ENCODE data around the gene DOLK.
A peak's percentile ranks its signal among the peaks of the same experiment; 100 is the strongest.
"Not testable (repeated sequence)": the region's sequence is repeated elsewhere in the genome, so short reads cannot be mapped to it uniquely, and the experiment has no call there.

The DOLK gene

DNA sequence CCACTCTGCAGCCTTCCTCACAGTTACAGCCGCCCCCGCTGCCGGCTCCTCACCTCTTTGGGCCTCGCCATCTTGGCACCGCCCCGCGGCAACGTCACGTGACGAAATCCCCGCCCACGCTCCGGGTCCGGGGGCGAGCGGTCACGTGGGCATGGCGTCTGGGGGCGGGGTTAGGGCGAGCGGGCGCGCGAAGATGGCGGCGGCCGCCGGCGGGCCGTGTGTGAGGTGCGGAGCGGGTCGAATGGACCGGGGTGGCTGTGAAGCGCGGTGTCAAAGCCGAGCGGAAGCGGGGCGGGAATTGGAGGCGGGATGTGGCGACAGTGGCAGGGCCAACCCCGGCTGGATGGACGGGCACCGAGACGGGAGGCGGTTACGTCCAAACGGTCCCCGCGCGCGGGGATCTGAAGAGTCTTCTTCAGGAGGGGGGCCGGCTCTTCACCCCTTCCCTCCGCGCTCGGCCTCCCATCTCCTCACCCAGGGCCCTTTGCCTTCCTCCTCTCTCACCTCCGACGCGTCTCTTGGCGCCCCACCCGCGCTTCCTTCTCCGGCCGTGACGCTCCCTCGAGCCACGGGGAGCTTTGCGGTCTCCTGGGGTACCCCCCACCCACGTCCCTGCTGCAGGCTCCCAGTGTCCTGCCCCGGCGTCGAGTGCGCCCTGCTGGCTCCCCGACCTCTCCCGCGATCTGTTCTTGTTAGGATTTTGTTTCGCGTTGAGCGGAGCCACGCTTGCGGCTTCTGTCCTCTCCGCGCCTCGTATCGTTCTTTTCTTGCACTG is at the start of gene DOLK, which contains the start of gene NUP188:
Gene DOLK (minus strand): TSS at position 77 of the 775 bp plus-strand sequence. CDS start 300 bp downstream, outside the sequence.
Gene NUP188 (plus strand): TSS at position 173 of the 775 bp plus-strand sequence. CDS start 21 bp downstream, at position 194.
- H3K27ac Mint-ChIP-seq = peak within 1 kb of the TSS; percentile 92
- H3K27me3 Mint-ChIP-seq = no peaks in the 10 kb centered on the region
- no peaks in the 10 kb centered on the region for H3K9me3 Mint-ChIP-seq
- H3K4me3 Mint-ChIP-seq = peak within 1 kb of the TSS; percentile 90
- H3K4me1 Mint-ChIP-seq (ENCODE audit: low read depth) = peaks cover 34% of the 10 kb centered on the region
- H3K36me3 Mint-ChIP-seq (ENCODE audit: low read depth) = peaks cover 28% of the 10 kb centered on the region

GRCh38 chr9:128995791-128996190 is 48.4 kb upstream of the DOLK start:
- peaks cover 62% of the 10 kb centered on the region for H3K36me3 Mint-ChIP-seq (ENCODE audit: low read depth)
- no peaks in the 10 kb centered on the region for H3K27me3 Mint-ChIP-seq
- H3K9me3 Mint-ChIP-seq = no peaks in the 10 kb centered on the region
- H3K27ac Mint-ChIP-seq = no peak overlapping the region
- no peak overlapping the region for H3K4me3 Mint-ChIP-seq
- H3K4me1 Mint-ChIP-seq (ENCODE audit: low read depth) = no peaks in the 10 kb centered on the region

DNA sequence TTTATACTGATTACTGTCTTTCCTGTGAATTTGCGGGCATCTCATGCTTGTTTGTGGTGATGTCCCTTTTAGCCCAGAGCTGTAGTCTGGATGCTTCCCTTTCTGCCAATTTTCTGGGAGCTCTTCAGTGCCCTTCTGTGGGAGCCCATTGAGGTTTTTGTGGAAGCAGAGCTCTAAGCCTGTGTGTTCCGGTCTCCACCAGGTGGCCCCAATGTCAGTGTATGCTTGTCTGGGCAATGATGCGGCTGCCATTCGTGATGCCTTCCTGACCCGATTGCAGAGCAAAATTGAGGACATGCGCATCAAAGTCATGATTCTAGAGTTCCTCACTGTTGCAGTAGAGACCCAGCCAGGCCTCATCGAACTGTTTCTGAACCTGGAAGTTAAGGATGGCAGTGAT is 45.6 kb upstream of the DOLK start:
- Mint-ChIP-seq H3K9me3 (no peaks in the 10 kb centered on the region), H3K27ac (no peak overlapping the region), H3K4me3 (no peak overlapping the region), H3K27me3 (no peaks in the 10 kb centered on the region), H3K36me3 (ENCODE audit: low read depth) (peaks cover 65% of the 10 kb centered on the region), H3K4me1 (ENCODE audit: low read depth) (no peaks in the 10 kb centered on the region)

GRCh38 chr9:128987805-128988204 is 40.4 kb upstream of the DOLK start:
- Mint-ChIP-seq H3K36me3 (ENCODE audit: low read depth) (peaks cover 62% of the 10 kb centered on the region), H3K4me1 (ENCODE audit: low read depth) (no peaks in the 10 kb centered on the region), H3K27me3 (no peaks in the 10 kb centered on the region), H3K9me3 (no peaks in the 10 kb centered on the region), H3K27ac (no peak overlapping the region), H3K4me3 (no peak overlapping the region)

- no peaks in the 10 kb centered on the region for H3K4me1 Mint-ChIP-seq (ENCODE audit: low read depth)
- no peaks in the 10 kb centered on the region for H3K9me3 Mint-ChIP-seq
- no peaks in the 10 kb centered on the region for H3K27me3 Mint-ChIP-seq
- peaks cover 64% of the 10 kb centered on the region for H3K36me3 Mint-ChIP-seq (ENCODE audit: low read depth)
- no peak overlapping the region for H3K27ac Mint-ChIP-seq
- H3K4me3 Mint-ChIP-seq = no peak overlapping the region
Measured at GRCh38 chr9:128986671-128987070, 39.3 kb upstream of the DOLK start.

GRCh38 chr9:128983536-128983935 is 36.1 kb upstream of the DOLK start:
- peaks cover 84% of the 10 kb centered on the region for H3K36me3 Mint-ChIP-seq (ENCODE audit: low read depth)
- H3K4me1 Mint-ChIP-seq (ENCODE audit: low read depth) = no peaks in the 10 kb centered on the region
- no peak overlapping the region for H3K27ac Mint-ChIP-seq
- H3K9me3 Mint-ChIP-seq = no peaks in the 10 kb centered on the region
- no peaks in the 10 kb centered on the region for H3K27me3 Mint-ChIP-seq
- H3K4me3 Mint-ChIP-seq = no peak overlapping the region

DNA sequence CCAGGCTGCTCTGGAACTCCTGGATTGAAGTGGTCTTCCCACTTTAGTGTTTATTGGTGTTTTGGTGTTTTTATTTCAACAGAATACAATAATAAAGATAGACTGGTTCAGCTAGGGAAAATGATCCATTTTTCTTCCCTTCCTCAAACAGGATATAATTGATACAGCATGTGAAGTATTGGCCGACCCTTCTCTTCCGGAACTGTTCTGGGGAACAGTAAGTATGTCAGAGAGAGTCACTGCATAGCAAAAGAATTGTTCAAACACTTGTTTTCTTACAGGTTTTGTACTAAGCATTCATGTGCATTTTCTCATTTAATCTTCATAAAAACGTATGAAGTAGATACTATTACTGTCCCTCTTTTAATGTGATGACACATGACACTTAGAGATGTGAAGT is 31.7 kb upstream of the DOLK start:
- Mint-ChIP-seq H3K27me3 (no peaks in the 10 kb centered on the region), H3K4me3 (no peak overlapping the region), H3K36me3 (ENCODE audit: low read depth) (peaks cover 71% of the 10 kb centered on the region), H3K4me1 (ENCODE audit: low read depth) (no peaks in the 10 kb centered on the region), H3K27ac (no peak overlapping the region), H3K9me3 (no peaks in the 10 kb centered on the region)

GRCh38 chr9:128972956-128973355 is 25.6 kb upstream of the DOLK start:
- peaks cover 71% of the 10 kb centered on the region for H3K36me3 Mint-ChIP-seq (ENCODE audit: low read depth)

DNA sequence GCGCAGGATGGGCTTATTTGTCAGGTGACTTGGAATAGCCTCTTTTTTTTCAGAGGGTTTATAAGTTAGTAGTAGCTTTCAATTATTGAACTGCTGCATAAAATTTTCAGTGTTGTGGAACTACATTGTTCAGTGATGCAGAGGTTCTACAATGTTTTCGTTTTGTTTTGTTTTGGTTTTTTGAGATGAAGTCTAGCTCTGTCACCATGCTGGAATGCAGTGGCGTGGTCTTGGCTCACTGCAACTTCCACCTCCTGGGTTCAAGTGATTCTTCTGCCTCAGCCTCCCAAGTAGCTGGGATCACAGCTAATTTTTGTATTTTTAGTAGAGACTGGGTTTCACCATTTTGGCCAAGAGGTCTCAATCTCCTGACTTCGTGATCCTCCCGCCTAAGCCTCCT is 22.1 kb upstream of the DOLK start:
- Mint-ChIP-seq H3K9me3 (no peaks in the 10 kb centered on the region), H3K4me3 (no peak overlapping the region), H3K4me1 (ENCODE audit: low read depth) (no peaks in the 10 kb centered on the region), H3K27me3 (no peaks in the 10 kb centered on the region), H3K36me3 (ENCODE audit: low read depth) (peaks cover 61% of the 10 kb centered on the region), H3K27ac (no peak overlapping the region)

More at GRCh38 chr9:128972956-128973355, 25.6 kb upstream of the DOLK start:
- Mint-ChIP-seq H3K4me1 (ENCODE audit: low read depth) (no peaks in the 10 kb centered on the region), H3K9me3 (no peaks in the 10 kb centered on the region), H3K27ac (no peak overlapping the region), H3K4me3 (no peak overlapping the region), H3K27me3 (no peaks in the 10 kb centered on the region)

GRCh38 chr9:128961403-128961802 is 14.0 kb upstream of the DOLK start:
- not testable (repeated sequence) for H3K4me1 Mint-ChIP-seq (ENCODE audit: low read depth); H3K9me3 Mint-ChIP-seq; H3K27ac Mint-ChIP-seq; H3K4me3 Mint-ChIP-seq; H3K27me3 Mint-ChIP-seq
- peaks cover 52% of the 10 kb centered on the region for H3K36me3 Mint-ChIP-seq (ENCODE audit: low read depth)

GRCh38 chr9:128947277-128947526 is 201 bp downstream of the DOLK start:
- Mint-ChIP-seq H3K27ac (peak overlapping the region; percentile 92), H3K4me3 (peak overlapping the region; percentile 90), H3K9me3 (no peaks in the 10 kb centered on the region), H3K4me1 (ENCODE audit: low read depth) (peaks cover 34% of the 10 kb centered on the region), H3K27me3 (no peaks in the 10 kb centered on the region), H3K36me3 (ENCODE audit: low read depth) (peaks cover 25% of the 10 kb centered on the region)

DNA sequence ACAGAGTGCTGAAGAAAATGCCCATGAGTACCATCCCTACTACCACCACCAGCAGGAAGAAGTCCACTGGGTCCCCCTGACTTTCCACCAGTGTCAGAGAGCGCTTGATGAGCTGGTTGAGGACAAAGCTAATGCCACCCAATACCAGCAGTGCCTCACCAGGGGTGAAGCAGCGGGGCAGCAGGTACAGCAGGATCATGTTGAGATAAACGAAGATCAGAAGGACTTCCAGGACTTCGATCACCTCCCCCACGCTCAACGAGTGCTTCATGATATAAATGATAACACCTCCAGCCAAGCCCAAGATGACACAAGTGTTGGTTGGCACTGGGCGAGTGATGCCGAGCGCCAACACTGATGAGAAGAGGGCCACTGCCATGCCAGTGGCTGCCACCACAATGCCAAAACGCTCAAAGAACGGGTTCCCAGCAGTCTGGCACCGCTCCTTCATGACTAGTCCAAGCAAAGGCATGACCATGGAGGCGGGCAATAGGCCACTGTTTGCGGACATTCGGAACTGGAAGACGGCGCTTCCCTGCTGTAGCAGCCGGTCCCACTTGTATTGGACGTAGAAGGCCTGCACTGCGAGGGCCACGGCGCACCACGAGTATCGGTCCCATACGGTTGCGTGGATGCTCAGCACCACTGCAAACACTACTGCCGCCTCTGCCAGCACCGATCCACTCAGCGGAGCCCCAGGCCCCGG is 679 bp downstream of the DOLK start:
- H3K4me1 Mint-ChIP-seq (ENCODE audit: low read depth) = peaks cover 34% of the 10 kb centered on the region
- peak overlapping the region; percentile 92 for H3K27ac Mint-ChIP-seq
- no peaks in the 10 kb centered on the region for H3K9me3 Mint-ChIP-seq
- H3K27me3 Mint-ChIP-seq = no peaks in the 10 kb centered on the region
- H3K4me3 Mint-ChIP-seq = peak overlapping the region; percentile 90
- H3K36me3 Mint-ChIP-seq (ENCODE audit: low read depth) = peaks cover 21% of the 10 kb centered on the region

GRCh38 chr9:128945798-128946501 is 1.5 kb downstream of the DOLK start:
- Mint-ChIP-seq H3K27me3 (no peaks in the 10 kb centered on the region), H3K4me1 (ENCODE audit: low read depth) (peaks cover 28% of the 10 kb centered on the region), H3K36me3 (ENCODE audit: low read depth) (peaks cover 16% of the 10 kb centered on the region), H3K9me3 (no peaks in the 10 kb centered on the region), H3K4me3 (peak overlapping the region; percentile 90), H3K27ac (peak overlapping the region; percentile 92)

DNA sequence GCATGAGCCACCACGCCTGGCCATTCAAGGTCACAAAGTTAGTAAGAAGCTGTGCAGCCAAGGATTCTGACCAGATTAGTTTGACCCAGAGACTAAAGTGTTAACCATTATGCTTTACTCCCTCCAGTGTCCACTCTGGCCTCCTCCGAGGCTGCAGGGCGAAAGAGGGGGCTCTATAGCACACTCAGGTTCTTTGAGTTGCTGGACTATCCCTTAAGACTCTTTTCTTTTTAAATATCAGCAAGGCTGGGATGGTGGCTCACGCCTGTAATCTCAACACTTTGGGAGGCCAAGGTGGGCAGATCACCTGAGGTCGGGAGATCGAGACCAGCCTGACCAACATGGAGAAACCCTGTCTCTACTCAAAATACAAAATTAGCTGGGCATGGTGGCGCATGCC is 2.4 kb downstream of the DOLK start:
- H3K4me1 Mint-ChIP-seq (ENCODE audit: low read depth) = peaks cover 28% of the 10 kb centered on the region
- not testable (repeated sequence) for H3K4me3 Mint-ChIP-seq, H3K27ac Mint-ChIP-seq, H3K27me3 Mint-ChIP-seq, H3K9me3 Mint-ChIP-seq
- peaks cover 11% of the 10 kb centered on the region for H3K36me3 Mint-ChIP-seq (ENCODE audit: low read depth)
